Esophagus muscularis mucosa (tissue), 4 donors: Measurements from ENCODE around the gene SH3PXD2A.

ENCODE experiments used
- EP300 ChIP-seq: sonication (generic); formaldehyde crosslinking; IDR thresholded peaks from one replicate; pipeline ENCODE4 v1.6.1; 2017; ENCODE audit warnings: antibody characterized with exemption
- POLR2A ChIP-seq: fragments of 450-650 bp; IDR thresholded peaks from one replicate; pipeline ENCODE4 v1.6.1; 2017; ENCODE audit warnings: antibody characterized with exemption, moderate library complexity, mild to moderate bottlenecking, low read depth
- POLR2AphosphoS5 ChIP-seq, 2 donors: sonication (generic); formaldehyde crosslinking; IDR thresholded peaks; one replicate each; pipeline ENCODE4 v1.6.1; 2017; ENCODE audit warnings: antibody characterized with exemption in 2 of 2
- TF ChIP-seq, protein P1 (sequence below), 3 experiments: fragments of 200-600 bp in 2 of 3; fragments of 450-650 bp in 1 of 3; sonication (generic) in 2 of 3; IDR thresholded peaks; one replicate each; pipeline ENCODE4 v1.5.1; 2017 to 2019; ENCODE audit warnings: antibody characterized with exemption in 3 of 3, mild to moderate bottlenecking in 2 of 3, moderate library complexity in 1 of 3

DNA sequence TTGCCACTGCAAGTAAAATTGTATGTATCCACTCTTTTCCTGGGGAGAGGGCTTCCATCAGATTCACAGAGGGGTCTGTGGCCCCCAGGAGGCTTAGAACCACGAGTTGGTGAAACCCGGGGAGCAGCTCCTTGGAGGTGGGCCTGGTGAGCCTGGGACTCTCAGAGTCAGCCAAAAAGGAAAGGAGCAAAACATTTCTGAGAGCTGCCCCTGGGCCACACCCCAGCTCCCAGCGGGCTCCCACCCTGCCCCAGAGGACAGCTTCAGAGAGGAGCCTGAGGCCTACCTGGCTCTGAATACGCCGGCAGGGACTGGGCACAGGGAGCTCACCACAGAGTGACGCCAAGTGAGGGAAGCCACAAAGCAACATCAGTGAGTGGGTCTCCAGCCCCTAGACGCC is 56.9 kb downstream of the SH3PXD2A start:
- TF ChIP-seq, protein P1, sequence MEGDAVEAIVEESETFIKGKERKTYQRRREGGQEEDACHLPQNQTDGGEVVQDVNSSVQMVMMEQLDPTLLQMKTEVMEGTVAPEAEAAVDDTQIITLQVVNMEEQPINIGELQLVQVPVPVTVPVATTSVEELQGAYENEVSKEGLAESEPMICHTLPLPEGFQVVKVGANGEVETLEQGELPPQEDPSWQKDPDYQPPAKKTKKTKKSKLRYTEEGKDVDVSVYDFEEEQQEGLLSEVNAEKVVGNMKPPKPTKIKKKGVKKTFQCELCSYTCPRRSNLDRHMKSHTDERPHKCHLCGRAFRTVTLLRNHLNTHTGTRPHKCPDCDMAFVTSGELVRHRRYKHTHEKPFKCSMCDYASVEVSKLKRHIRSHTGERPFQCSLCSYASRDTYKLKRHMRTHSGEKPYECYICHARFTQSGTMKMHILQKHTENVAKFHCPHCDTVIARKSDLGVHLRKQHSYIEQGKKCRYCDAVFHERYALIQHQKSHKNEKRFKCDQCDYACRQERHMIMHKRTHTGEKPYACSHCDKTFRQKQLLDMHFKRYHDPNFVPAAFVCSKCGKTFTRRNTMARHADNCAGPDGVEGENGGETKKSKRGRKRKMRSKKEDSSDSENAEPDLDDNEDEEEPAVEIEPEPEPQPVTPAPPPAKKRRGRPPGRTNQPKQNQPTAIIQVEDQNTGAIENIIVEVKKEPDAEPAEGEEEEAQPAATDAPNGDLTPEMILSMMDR (IDR thresholded peaks at IDR 0.05), result no peak
- TF ChIP-seq EP300 (no peak), POLR2A (no peak), POLR2AphosphoS5 (IDR thresholded peaks at IDR 0.05) (no peak)
